HepG2 (cell line): ENCODE results near the gene SH2D7. TPM values are rescaled to one million over a fixed set of nuclear protein-coding genes. Genes with fewer than 3 reads are reported as not detected.

ENCODE experiments used
- ADNP ChIP-seq: sonication (generic); formaldehyde crosslinking; IDR thresholded peaks from 2 replicates; pipeline ENCODE4 v1.4.0; 2020; ENCODE audit warnings: missing genetic modification reagents
- CBFB ChIP-seq: sonication (generic); formaldehyde crosslinking; IDR thresholded peaks from 2 replicates; pipeline ENCODE4 v1.4.0; 2020; ENCODE audit warnings: missing genetic modification reagents
- CERS6 ChIP-seq: sonication (generic); formaldehyde crosslinking; IDR thresholded peaks from 2 replicates; pipeline ENCODE4 v1.5.0; 2020; ENCODE audit warnings: missing genetic modification reagents
- EP300 ChIP-seq, 3 experiments: sonication (generic) in 1 of 3; formaldehyde crosslinking in 1 of 3; IDR thresholded peaks; 2 replicates each; pipeline versions ENCODE4 v1.5.1 to v1.6.1; 2011 to 2020; ENCODE audit warnings: low read depth in 2 of 3, low read length in 2 of 3, borderline replicate concordance in 1 of 3, improper control_type of control experiment in 1 of 3, mild to moderate bottlenecking in 1 of 3, missing genetic modification reagents in 1 of 3, moderate library complexity in 1 of 3
- IKZF4 ChIP-seq: sonication (generic); formaldehyde crosslinking; IDR thresholded peaks from 2 replicates; pipeline ENCODE4 v1.5.1; 2020; ENCODE audit warnings: borderline replicate concordance, mild to moderate bottlenecking, low read depth, missing genetic modification reagents; ENCODE audit errors: not compliant biosample characterization
- MZF1 ChIP-seq: sonication (generic); formaldehyde crosslinking; IDR thresholded peaks from 2 replicates; pipeline ENCODE4 v1.8.1; 2023; ENCODE audit warnings: mild to moderate bottlenecking, missing genetic modification reagents, borderline replicate concordance
- NRL ChIP-seq: sonication (generic); formaldehyde crosslinking; IDR thresholded peaks from 2 replicates; pipeline ENCODE4 v1.5.0; 2020; ENCODE audit warnings: missing genetic modification reagents, mild to moderate bottlenecking, moderate library complexity, borderline replicate concordance
- PHB2 ChIP-seq: fragments of 450-650 bp; IDR thresholded peaks from 2 replicates; pipeline ENCODE4 v1.6.1; 2018; ENCODE audit not compliant: partially characterized antibody
- PTBP1 ChIP-seq: fragments of 200-400 bp; formaldehyde crosslinking; IDR thresholded peaks from 2 replicates; pipeline ENCODE4 v1.6.1; 2018; ENCODE audit warnings: low read length, low read depth; ENCODE audit not compliant: poor library complexity, severe bottlenecking
- RAD51 ChIP-seq: fragments of 450-650 bp; IDR thresholded peaks from 2 replicates; pipeline ENCODE4 v1.6.1; 2016; ENCODE audit warnings: borderline replicate concordance
- SETDB1 ChIP-seq: sonication (generic); formaldehyde crosslinking; IDR thresholded peaks from 2 replicates; pipeline ENCODE4 v1.5.1; 2020; ENCODE audit warnings: missing genetic modification reagents, mild to moderate bottlenecking, borderline replicate concordance
- SPEN ChIP-seq: sonication (generic); formaldehyde crosslinking; IDR thresholded peaks from 2 replicates; pipeline ENCODE4 v1.5.1; 2020; ENCODE audit warnings: low read depth, mild to moderate bottlenecking, missing genetic modification reagents
- SRSF1 ChIP-seq: fragments of 200-400 bp; formaldehyde crosslinking; optimal IDR thresholded peaks from 2 replicates; pipeline ENCODE3; 2017; ENCODE audit warnings: mild to moderate bottlenecking, low read depth, low read length, moderate library complexity
- TBX3 ChIP-seq: fragments of 450-650 bp; IDR thresholded peaks from 2 replicates; pipeline ENCODE4 v1.6.1; 2017; ENCODE audit warnings: antibody characterized with exemption, mild to moderate bottlenecking, inconsistent platforms, borderline replicate concordance
- TIGD3 ChIP-seq: sonication (generic); formaldehyde crosslinking; IDR thresholded peaks from 2 replicates; pipeline ENCODE4 v1.5.1; 2020; ENCODE audit warnings: mild to moderate bottlenecking, missing genetic modification reagents, borderline replicate concordance
- ZIK1 ChIP-seq: sonication (generic); formaldehyde crosslinking; IDR thresholded peaks from 2 replicates; pipeline ENCODE4 v1.5.0; 2020; ENCODE audit warnings: mild to moderate bottlenecking, low read depth, missing genetic modification reagents, borderline replicate concordance
- ZMYM2 ChIP-seq: sonication (generic); formaldehyde crosslinking; IDR thresholded peaks from 2 replicates; pipeline ENCODE4 v1.8.0; 2022; ENCODE audit warnings: mild to moderate bottlenecking, missing genetic modification reagents
- ZNF101 ChIP-seq: sonication (generic); formaldehyde crosslinking; IDR thresholded peaks from 2 replicates; pipeline ENCODE4 v1.4.0; 2020; ENCODE audit warnings: mild to moderate bottlenecking, low read depth, missing genetic modification reagents, borderline replicate concordance
- ZNF143 ChIP-seq: sonication (generic); formaldehyde crosslinking; IDR thresholded peaks from 2 replicates; pipeline ENCODE4 v1.4.0; 2020; ENCODE audit warnings: missing genetic modification reagents
- ZNF232 ChIP-seq: sonication (generic); formaldehyde crosslinking; IDR thresholded peaks from 2 replicates; pipeline ENCODE4 v1.4.0; 2020; ENCODE audit warnings: missing genetic modification reagents, borderline replicate concordance
- ZNF577 ChIP-seq: sonication (generic); formaldehyde crosslinking; IDR thresholded peaks from 2 replicates; pipeline ENCODE4 v1.4.0; 2020; ENCODE audit warnings: mild to moderate bottlenecking, low read depth, missing genetic modification reagents, borderline replicate concordance
- ZNF792 ChIP-seq: IDR thresholded peaks from 2 replicates; pipeline ENCODE4 v1.6.1; 2016
- polyA plus RNA-seq, 8 experiments: library from polyadenylated mRNA; depleted of rRNA in 3 of 8; stranded (reverse) in 7 of 8; unstranded in 1 of 8; fragments of >200 nt; fragmentation: Illumina TruSeq in 4 of 8; extraction: Trizol in 4 of 8; gene quantifications; 2 replicates each; pipeline versions ENCODE4 v1.2.1 to v1.2.3, GENCODE V29; 2011 to 2016; ENCODE audit warnings: low read depth in 4 of 8, missing spikeins in 1 of 8, mixed read lengths in 1 of 8; ENCODE audit not compliant: insufficient read depth in 1 of 8
- total RNA-seq, 5 experiments: library from RNA; depleted of rRNA; stranded (reverse); fragments of >200 nt; fragmentation: Illumina TruSeq; extraction: Trizol; gene quantifications; 2 replicates each; pipeline ENCODE4 v1.2.3, GENCODE V29; 2016; ENCODE audit warnings: low read depth in 1 of 5
- TF ChIP-seq, protein P1 (sequence below): sonication (generic); formaldehyde crosslinking; IDR thresholded peaks from 2 replicates; pipeline ENCODE4 v1.9.0; 2021; ENCODE audit warnings: missing genetic modification reagents, borderline replicate concordance
- TF ChIP-seq, protein P2 (sequence below): sonication (generic); formaldehyde crosslinking; IDR thresholded peaks from 2 replicates; pipeline ENCODE4 v1.5.1; 2020; ENCODE audit warnings: missing genetic modification reagents, mild to moderate bottlenecking, borderline replicate concordance

SH2D7 gene
- total and polyA plus RNA-seq, 2 of the 13 experiments (the other 11 are each of a cell fraction or from before 2014, with no cell fraction given): not detected

DNA sequence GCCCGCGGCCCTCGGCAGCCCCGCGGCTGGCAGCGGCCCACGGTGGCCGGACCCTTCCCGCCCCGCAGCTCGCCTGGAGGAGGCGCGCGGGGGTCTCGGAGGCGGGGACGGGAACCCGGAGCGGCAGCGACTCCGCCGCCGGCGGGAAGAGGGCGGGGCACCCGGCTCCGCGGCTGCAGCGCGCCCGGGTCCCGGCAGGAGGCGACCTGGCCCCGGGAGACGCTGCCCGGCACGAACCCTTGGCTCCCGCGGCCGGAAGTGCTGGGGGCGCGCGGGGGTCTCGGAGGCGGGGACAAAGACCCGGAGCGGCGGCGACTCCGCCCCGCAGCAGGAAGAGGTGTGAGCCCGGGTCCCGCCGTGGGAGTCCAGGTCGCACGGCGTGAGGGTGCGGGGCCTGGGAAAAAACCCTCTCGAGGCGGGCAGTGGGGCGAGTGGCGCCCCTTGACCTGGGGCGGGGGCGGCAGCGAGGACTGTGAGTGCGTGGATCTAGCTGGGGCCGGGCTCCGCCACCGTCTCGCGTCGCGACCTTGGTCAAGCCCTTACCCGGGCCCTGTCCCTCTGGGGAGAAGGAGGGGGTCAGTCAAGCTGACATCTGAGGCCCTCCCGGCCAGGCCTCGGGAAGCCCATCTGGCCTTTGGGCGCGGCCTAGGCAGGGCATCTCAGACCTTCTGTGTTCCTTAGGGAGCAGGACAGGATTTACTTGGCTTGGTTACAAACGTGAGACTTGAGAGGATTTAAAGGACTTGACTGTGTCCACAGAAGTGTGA is 39.1 kb downstream of the SH2D7 start, which contains the start of gene CIB2 (continued):
- TF ChIP-seq, protein P1, sequence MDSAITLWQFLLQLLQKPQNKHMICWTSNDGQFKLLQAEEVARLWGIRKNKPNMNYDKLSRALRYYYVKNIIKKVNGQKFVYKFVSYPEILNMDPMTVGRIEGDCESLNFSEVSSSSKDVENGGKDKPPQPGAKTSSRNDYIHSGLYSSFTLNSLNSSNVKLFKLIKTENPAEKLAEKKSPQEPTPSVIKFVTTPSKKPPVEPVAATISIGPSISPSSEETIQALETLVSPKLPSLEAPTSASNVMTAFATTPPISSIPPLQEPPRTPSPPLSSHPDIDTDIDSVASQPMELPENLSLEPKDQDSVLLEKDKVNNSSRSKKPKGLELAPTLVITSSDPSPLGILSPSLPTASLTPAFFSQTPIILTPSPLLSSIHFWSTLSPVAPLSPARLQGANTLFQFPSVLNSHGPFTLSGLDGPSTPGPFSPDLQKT (CRISPR knock-in tag): peak; percentile 76; the same call in 1 of the 2 replicates
- TF ChIP-seq ADNP (CRISPR knock-in tag): no peak
- no peak for TF ChIP-seq ZNF101
- no peak; the same call in 1 of the 2 replicates for TF ChIP-seq ZNF792 (CRISPR knock-in tag)
- peak; percentile 33; the same call in 1 of the 2 replicates for TF ChIP-seq ZIK1 (CRISPR knock-in tag)
- TF ChIP-seq ZNF232 (CRISPR knock-in tag): no peak
- TF ChIP-seq SETDB1 (CRISPR knock-in tag): no peak
- no peak for TF ChIP-seq ZMYM2 (CRISPR knock-in tag)
- TF ChIP-seq TIGD3 (CRISPR knock-in tag): no peak
- peak; percentile 63; the same call in 1 of the 2 replicates for TF ChIP-seq NRL
- no peak for TF ChIP-seq ZNF577
- peak; percentile 39 for TF ChIP-seq SRSF1
- no peak for TF ChIP-seq CBFB (CRISPR knock-in tag)
- no peak for TF ChIP-seq TBX3
- no peak for TF ChIP-seq RAD51
- TF ChIP-seq, protein P2, sequence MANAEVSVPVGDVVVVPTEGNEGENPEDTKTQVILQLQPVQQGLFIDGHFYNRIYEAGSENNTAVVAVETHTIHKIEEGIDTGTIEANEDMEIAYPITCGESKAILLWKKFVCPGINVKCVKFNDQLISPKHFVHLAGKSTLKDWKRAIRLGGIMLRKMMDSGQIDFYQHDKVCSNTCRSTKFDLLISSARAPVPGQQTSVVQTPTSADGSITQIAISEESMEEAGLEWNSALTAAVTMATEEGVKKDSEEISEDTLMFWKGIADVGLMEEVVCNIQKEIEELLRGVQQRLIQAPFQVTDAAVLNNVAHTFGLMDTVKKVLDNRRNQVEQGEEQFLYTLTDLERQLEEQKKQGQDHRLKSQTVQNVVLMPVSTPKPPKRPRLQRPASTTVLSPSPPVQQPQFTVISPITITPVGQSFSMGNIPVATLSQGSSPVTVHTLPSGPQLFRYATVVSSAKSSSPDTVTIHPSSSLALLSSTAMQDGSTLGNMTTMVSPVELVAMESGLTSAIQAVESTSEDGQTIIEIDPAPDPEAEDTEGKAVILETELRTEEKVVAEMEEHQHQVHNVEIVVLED: no peak
- TF ChIP-seq EP300 (IDR thresholded peaks at IDR 0.05; ENCODE audit: low read depth in 2 of 2, low read length in 2 of 2): no peak
- no peak for TF ChIP-seq EP300 (CRISPR knock-in tag; IDR thresholded peaks at IDR 0.05; ENCODE audit: borderline replicate concordance)
- TF ChIP-seq MZF1 (CRISPR knock-in tag): no peak
- TF ChIP-seq PTBP1: no peak
- TF ChIP-seq IKZF4 (CRISPR knock-in tag): peak; percentile 54
- no peak for TF ChIP-seq CERS6
- TF ChIP-seq SPEN (CRISPR knock-in tag): peak; percentile 69; the same call in 1 of the 2 replicates
- TF ChIP-seq PHB2: no peak
- no peak for TF ChIP-seq ZNF143
